ENCODE results near the gene SUSD6.
A peak's percentile ranks its signal among the peaks of the same experiment; 100 is the strongest.
"Not testable (repeated sequence)": the region's sequence is repeated elsewhere in the genome, so short reads cannot be mapped to it uniquely, and the experiment has no call there.

SUSD6 gene

DNA sequence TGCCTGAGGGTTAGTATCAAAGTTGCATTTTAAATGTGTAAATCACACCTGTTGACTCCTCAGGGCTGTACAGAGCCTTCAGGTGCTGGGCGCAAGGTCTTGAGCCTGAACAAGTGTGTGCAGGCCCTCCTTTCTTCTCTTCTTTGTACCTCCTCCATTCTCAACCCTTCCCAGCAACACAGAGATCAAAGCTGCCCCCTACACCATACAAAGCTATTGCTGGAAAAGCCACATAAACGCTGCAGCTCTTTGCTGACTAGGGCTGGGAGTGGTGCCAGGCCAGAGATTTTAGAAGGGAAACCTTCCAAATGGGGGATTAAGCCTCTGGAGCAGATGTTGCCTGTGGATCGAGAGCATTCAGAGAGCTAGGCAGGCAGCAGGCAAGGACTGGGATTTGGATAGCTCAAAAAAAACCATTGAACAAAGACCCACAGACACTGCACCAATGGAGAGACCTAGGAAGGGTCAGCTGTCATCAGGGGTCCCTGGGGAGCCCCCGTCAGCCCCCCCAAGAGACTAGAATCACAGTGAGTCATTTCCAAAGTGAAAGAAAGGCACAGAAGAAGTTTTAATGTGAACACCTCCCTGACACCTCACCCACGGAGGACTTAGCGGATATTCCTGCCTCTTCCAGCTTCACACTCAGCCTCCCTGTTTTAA, 18.2 kb upstream of the SUSD6 start:
- no peak for DNase-seq

DNA sequence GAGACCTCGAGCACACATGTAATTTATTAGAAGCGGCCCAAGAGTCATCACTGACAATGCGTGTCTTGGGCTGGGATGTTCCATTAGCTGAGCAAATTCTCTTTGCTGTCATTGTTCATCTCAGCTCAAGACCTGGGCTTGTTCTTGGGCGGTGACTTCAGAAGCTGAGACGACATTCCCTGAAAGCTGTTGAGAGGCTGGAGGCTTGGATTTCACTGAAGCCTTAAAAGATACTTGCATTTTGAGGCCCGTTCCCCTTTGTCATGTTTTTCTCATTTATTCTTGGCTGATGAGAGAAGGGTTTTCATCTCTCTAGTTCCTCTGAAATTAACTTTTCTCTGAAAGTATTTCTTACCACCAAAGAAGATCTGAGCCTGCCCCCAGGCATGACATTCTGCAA, 16.6 kb upstream of the SUSD6 start:
- no peak for DNase-seq

DNA sequence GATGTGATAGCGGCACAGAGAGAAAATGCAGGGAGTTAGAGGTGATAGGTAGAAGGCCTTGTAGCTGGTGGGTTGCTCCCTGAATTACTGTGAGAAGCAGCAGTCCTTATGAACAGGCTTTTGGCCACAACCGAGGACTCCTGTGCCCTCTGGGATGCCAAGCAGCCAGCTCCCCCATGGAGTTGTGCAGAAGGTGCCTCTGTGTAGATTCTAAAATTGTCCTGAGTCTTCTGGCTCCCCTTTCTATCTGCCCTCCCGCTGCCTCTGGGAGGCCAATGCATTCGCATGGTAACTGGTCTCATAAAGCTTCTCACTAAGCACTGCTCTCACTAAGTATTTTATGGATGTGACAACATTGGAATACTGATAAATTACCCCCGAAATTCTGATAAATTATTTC, 16.1 kb upstream of the SUSD6 start:
- no peak for DNase-seq

DNA sequence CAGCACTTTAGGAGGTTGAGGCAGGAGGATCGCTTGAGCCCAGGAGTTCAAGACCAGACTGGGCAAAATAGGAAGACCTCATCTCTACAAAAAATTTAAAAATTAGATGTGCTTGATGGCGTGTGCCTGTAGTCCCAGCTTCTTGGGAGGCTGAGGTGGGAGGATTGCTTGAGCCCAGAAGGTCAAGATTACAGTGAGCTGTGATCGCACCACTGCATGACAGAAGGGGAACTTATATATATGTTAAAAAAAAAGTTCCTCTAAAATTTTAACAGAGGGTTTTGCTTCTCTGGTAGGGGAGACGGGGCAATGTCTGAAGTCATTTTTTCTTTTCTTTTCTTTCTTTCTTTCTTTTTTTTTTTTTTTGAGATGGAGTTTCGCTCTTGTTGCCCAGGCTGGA, 12.0 kb upstream of the SUSD6 start:
- DNase-seq: not testable (repeated sequence)

DNA sequence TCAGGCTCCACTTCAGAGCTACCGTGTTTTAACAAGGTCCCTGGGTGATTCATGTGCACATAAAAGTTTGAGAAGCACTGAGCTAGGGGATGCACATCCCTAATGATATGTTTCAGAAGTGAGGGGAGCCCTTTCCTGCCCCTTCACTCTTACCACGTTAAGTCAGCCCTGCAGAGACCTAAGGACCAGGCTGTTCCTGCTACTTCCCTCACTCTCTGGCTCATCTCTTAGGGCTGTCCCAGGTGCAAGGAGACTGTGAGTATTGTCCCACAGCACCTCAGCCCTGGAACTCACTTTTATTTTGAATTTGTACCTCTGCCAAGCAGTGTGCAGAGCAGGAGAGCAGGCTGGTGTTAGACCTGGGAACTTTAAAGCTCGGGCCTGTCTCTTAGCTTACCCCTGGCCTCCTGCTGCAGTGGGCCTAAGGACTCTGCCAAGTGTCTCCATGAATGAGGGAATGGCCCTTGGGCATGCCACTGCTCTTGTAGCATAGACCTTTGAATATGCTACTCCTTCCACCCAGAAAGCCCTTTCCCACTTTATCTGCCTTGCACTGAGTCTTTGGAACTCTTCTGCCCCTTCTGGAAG, 11.0 kb upstream of the SUSD6 start:
- no peak for DNase-seq

DNA sequence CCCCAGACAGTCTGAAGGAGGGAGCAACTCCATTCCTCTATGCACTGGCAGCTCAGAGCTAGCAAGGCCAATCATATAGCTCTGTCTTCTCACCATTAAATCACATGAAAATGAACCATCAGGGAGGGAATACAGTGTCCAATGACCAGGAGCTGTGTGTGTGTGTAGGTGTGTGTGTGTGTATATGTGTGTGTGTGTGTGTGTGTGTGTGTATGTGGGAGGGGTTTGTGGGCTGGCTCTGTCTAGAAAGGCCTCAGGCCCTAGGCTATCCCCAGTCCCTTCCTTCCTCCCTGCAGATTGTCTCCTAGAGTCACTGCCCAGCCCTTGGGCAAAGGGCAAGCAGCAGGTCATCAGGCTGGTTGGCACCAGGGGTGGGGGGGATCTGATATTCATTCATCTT, 5.7 kb upstream of the SUSD6 start:
- DNase-seq: no peak

DNA sequence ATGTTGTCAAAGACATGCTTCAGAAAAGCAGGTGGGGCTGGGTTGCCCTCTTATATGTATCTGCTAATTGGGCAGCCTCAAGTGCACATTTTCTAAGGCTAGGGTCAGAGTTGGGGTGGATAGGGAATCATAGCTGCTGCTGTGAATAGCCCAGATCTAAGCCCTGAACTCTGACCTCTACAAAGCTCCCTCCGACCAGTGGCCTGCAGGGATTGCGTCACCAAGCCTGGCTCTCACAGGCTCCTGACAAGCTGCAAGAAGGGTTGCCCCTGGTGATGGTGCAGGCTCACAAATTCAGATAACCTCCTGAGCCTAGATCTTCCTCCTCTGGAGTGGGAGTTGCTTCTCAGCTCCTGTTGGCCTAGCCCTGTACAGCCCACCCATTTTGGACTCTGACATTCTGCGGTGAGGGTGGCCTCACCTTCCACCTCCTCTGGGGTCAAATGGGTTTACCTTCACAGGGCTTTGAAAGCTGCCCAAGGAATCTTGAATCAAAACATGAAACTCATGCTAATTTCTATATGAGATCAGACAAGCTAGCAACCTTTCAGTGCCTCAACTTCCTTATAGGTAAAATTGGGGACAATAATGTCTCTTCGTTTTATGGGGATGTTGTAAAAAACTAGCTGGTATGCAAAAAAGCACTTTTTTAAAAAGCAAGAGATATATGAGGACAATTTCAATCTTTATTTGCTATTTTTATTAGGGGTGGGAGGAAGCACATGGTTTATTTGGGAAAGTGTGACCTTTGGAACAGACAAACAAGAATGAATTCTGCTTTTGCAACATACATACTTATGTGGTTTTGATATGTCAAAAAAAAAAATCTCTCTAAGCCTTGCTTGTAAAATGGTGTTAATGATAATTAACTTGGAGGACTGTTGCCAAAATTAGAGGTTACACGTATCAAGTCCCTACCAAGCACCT, 4.9 kb upstream of the SUSD6 start:
- DNase-seq: no peak

DNA sequence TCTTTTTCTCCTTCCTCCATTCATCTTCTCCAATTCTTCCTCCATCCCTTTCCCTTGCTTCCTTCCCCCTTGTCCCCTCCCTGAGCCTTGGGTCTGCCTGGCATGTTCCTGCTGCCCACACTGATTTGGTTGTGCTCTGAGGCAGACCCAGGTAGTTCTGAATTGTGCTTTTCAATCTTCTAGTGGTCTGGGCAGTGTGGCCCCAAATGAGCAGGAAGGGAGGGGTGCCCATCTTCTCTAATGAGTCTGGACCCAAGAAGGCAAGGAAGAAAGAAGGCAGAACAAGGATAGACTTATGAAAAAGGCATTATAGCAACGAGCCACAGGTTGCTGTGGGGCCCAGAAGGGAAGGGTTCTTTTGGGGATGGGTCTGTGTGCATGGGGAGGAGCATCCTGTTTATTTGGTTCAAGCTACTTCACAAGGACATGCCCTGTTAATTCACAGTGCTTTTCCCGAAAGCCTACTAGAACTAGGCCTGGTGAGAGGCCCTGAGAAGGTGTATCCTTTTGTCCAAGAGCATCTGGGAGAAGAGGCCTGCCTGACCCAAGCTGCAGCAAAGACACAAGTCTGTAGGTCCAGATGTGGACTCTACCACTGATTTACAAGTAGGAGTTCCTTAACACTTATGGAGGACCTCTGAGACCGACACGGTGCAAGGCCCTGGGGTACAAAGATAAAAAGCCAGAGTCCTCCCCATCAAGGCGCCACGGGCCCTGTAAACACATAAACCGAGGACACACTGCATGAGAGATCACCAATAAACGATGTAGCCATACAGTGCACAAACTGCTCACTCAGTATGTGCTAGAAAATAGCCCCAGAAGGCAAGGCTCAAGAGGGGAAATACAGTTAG, 1.1 kb upstream of the SUSD6 start:
- DNase-seq: no peak

DNA sequence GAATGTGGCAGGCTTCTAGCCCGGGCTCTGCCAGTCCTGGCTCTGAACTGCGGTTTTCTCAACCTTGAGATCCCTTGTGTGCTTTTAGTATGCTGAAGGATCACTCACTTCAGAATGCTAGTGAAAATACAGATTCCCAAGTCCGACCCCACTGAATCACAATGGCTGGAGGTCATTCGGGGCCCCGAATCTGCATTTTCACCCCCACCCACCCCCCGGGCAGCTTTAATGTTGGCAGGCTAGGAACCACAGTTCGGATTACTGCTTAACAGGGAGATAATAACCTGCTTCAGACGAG, 573 bp upstream of the SUSD6 start:
- no peak for DNase-seq

DNA sequence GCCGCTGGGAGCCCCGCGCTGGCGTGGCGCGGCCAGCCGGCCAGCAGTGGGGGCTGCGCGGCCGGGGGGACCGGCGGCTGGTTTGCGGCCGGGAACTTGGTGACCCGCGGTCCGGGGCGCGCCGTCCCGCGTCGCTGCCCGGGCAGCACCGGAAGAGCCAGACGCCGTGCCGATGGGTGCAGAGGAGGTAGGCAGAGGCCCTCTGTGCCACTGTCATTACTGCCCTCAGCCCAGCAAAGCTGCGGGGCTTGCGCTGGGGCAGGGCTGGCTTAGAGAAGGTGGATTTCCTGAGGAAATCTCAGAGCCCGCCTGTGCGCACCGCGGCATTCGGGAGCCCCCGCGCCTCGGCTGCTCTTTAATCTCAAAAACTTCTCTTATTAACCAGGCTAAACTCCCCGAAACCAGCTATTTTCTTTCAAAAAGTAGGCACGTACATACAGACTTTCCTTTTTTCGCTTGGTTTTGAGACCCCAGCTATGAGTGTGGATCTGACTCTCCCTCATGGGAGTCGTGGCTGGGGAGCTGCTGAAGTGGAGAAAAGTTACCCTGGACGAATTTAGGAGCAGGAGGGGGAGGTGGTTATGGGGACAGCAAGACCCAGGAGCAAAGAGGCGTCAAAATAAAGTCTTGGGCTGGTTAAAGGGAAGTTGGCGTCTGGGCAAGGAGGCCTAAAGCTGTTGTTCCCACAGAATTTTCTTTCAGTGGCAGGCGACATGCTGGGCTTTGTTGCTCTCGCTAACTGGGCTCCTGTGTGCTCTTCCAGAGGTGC, 802 bp downstream of the SUSD6 start:
- DNase-seq: peak; percentile 75

DNA sequence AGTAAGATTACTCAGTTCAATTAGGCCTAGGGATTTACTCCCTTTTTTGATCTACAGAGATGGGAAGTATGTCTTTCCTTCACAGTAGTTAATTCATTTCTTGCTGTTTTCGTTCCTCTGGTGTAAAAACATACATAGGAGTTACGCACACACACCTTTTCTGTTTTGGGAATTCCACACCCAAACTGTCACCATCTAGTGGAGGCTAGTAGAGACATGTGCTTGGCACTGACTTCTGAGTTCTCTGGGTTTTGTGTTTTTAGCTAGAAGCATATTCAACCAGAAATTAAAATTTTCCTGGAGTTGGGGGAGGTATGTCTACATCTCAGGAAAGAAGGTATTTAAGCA, 1.4 kb downstream of the SUSD6 start:
- DNase-seq: no peak

DNA sequence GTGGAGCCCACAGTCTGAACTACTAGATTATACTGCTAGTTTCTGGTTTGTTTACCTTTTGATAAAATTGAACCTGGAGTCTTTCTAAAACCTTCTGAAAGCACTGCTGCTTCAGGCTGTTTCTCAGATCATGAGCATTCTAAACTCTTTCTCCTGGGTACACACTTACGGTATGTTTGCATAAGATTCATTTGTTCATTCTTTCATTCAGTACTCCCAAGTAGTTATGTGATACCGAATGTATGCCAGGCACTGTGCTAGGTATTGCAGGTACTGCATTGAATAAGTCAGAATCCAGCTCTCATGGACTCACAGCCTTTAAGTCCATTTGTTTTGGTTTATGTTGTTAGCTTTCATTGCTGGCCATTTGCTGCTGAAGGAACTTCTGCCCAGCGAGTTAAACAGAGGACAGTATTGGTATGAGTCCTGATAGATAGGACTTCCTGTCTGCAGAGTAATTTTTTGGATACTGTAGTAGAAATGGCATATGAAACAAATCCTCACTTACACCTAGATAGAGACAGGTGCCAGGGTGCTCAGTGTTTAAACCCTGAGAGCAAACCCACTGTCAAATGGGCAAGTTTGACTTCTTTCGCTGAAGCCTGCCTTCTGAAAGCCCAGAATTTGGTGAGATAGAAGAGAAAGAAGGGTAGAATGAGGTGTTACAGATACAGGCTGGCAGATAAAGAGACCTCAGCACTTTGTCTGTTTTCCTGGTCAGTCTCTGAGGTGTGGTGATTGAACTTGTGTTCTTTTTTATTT, 2.1 kb downstream of the SUSD6 start:
- DNase-seq: no peak

DNA sequence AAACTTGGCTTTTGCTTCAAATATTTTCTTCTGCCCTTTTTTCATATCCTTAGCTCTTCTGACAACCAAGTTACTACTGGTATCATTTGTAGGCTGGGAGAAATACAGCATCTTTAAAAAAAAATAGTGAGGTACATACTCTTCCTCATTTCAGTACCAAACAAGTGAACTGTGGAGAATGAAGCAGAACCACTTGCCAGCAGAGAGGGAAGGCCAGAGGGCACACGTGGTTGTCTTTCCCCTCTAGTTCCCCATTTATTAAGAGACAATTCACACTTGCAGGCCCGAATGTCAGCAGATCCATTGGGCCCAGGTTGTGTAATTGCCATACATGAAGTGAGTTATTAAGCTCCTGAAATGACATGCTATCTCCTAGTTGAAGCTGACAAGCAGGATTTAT, 3.2 kb downstream of the SUSD6 start:
- no peak for DNase-seq

DNA sequence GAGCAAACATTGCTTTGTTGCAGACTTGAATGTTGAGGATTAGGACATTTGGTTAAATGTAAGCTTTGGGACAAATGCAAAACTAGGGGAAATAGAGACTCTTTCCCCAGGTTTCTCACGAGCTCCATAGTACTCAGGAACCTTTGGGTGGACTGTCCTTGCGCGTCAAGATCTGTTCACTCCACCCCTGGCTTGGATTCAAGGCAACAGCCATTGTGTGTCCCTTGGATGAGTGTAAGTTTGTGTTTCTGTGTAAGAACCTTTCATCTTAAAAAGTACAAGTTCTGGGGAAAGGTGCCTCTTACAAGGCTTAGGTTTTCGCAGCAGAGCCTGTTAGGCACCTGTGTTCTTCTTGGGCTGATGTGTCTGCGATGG, 3.7 kb downstream of the SUSD6 start:
- no peak for DNase-seq

DNA sequence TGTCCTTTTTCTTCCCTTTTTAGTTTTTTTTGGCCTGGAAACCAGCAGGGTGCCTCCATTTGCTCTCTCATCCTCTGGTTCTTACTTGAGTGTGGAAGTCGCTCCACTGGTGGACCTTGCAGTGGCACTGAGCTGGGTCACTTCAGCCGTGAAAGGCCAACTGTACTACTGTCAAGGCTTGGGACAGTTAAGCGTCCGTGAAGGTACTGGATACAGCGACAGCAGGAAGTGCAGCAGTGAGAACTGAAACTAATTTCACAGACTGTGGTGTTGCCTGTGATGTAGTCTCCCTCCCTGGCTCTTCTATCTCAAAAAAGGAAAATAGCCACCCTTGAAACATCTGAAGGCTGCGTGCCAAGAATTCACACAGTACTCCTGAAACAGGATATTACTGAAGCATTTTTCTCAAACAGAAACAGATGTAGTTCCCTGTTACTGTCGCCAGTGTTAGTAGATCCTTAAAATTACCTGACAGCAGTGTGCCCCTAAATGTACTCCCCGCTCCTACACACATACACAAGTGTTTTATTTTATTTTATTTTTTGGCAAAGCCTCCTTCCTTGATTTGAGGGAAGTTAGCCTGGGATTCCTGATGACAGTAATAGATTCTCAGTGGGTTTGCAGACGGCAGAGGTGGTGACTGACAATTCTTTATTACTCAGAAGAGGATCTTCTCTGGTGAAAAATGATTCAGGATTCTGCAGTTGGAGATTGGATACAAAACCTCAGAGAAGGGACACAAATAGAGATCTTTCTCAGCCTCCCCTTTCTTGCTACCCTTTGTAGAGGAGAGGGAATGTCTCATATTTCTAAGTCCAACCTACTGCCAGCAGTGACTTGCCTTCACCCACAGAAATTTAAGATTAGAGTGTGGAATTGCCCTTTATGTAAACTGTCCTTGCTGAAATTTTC, 4.4 kb downstream of the SUSD6 start:
- no peak for DNase-seq

DNA sequence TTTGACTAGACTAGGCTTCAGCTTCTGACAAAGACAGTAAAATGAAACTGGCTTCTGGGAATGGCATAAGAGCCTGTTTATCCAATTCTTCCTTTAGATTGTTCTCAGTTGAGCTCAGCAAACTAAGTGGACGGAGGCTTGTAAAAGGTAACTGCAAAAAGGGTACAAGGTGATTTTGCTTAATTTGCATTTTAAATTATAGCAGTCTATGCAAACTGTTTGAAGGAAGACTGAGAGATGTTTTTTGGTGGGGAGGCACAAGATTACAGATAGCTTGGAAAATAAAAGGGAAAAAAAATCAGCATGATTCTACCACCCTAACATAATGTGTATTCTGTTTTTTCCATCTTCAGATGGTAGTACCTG, 5.0 kb downstream of the SUSD6 start:
- DNase-seq: no peak

DNA sequence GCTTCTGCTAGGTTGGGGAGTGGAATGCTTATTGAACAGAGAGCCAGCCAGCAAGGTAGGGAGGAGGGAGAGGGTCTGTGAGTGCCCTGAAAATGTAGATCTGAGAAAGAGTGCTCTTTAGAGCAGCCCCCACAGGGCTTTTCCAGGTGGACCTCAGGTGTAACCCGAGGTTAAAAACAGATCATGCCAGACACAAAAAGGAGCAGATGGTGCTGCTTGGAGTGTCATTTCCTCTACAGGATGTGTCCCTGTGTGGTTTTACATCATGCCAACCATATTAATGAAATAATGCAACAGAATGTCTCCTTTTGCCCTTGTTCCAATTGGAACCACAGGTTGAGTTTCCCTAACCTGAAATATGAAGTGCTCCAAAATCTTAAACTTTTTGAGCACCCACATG, 6.4 kb downstream of the SUSD6 start:
- DNase-seq: no peak

DNA sequence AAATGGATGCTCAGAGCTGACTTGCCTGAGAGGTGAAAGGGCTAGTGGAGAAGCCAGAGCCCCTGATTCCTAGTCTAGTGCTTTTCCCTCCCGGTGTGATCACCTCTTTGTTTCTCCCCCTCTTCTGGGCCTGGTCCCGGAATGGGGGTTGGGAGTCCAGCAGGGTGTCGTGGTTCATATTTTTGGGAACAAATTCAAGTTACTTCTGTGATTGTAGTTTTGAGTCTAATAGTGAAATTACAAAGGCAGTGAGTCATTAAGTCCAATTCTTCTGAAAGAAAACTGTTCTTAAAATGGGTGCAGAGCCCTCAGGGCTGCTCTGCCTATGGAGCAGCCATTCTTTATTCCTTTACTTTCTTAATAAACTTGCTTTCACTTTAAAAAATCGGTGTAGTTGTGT, 7.6 kb downstream of the SUSD6 start:
- DNase-seq: no peak

DNA sequence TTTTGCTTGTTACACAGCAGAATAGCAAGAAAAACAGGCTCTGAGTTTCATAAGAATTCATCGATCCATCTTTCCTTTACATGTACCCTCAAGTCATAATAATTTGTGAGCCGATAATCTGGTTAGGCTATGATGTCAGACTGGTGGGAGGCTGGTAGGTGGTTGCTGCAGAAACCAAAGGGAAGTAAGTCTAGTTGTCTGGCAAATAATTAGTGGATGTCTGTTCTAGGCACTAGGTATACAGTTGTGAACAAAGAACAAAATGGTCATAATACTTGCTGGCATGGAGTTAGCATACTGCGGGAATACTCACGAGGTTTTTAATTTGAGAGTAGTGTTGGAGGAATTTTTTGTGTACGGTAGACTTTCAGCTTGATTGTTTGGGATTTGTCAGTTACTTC, 8.8 kb downstream of the SUSD6 start:
- DNase-seq: no peak

DNA sequence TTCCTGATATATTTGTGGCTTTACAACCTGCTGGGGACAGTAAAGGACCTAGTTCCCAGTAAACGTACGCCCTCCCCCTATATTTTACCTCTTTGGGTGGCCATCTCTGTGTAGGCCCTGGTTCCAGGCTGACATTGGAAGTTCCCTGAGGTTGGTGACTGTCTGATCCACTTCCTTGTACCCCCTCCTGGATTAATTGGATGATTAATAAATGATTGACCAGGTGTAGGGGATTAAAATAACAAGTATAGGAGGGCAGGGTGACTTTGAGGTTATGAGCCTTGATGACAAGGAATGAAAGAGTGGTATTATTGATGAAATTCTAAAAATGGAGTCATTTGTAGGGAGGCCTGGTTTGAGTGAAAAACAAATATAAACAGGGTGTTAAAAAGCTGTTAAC, 9.6 kb downstream of the SUSD6 start:
- DNase-seq: no peak

DNA sequence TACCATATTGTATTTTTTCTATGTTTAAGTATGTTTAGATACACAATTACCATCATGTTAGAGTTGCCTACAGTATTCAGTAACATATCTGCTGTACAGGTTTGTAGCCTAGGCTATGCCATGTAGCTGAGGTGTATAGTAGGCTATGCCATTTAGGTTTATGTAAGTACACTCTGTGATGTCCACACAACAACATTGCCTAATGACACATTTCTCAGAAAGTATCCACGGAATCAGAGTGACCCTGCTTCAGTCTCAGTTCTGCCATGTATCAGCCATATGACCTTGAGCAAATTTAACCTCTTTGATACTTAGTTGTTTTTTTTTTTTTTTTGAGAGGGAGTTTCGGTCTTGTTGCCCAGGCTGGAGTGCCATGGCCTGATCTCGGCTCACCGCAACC, 12.7 kb downstream of the SUSD6 start:
- DNase-seq: no peak
